PC-9 (cell line): Measurements from ENCODE around the gene ADPRM. TPM values are rescaled to one million over a fixed set of nuclear protein-coding genes. Genes with fewer than 3 reads are reported as not detected.
"Not testable (repeated sequence)": the region's sequence is repeated elsewhere in the genome, so short reads cannot be mapped to it uniquely, and the experiment has no call there.

Experiments
- BruUV-seq: library from RNA; stranded (reverse); fragments of 400-500 nt; replicated peaks from 2 replicates; lab custom pipeline; 2021; lab: Mats Ljungman, UMichigan
- CTCF ChIA-PET: fragments of 300-600 bp; sonication (Branson Sonifier 250); formaldehyde crosslinking; loops from one replicate; lab custom pipeline; 2022; ENCODE audit warnings: antibody characterized with exemption; lab: Charles Lee
- POLR2A ChIA-PET: fragments of 300-600 bp; sonication (Branson Sonifier 250); formaldehyde crosslinking; loops from one replicate; lab custom pipeline; 2022; ENCODE audit warnings: antibody characterized with exemption; ENCODE audit not compliant: unreplicated experiment; lab: Charles Lee
- DNase-seq, 2 experiments: peaks; one replicate each; pipeline versions ENCODE4 v3.0.0 to v3.0.0-alpha.2; 2015 to 2022; ENCODE audit warnings: mixed read lengths in 1 of 2
- H2AFZ ChIP-seq: fragments of 200-600 bp; sonication (generic); 2 replicates; pipeline ENCODE4 v1.8.1; 2017; ENCODE audit warnings: antibody characterized with exemption
- H3F3A ChIP-seq: fragments of 200-600 bp; sonication (generic); 2 replicates; pipeline ENCODE4 v1.8.1; 2017; ENCODE audit warnings: antibody characterized with exemption, mild to moderate bottlenecking, low read depth; ENCODE audit not compliant: insufficient read depth
- H3K27ac ChIP-seq: fragments of 200-600 bp; sonication (generic); 2 replicates; pipeline ENCODE4 v1.6.1; 2016; ENCODE audit warnings: mixed run types
- H3K27me3 ChIP-seq: fragments of 200-600 bp; sonication (generic); 2 replicates; pipeline ENCODE4 v1.6.1; 2016; ENCODE audit warnings: low read depth, mixed run types; ENCODE audit not compliant: insufficient read depth
- H3K36me3 ChIP-seq: fragments of 200-600 bp; sonication (generic); 2 replicates; pipeline ENCODE4 v1.6.1; 2016; ENCODE audit warnings: low read depth, mixed run types
- H3K4me1 ChIP-seq: fragments of 200-600 bp; sonication (generic); replicated peaks from 2 replicates; pipeline ENCODE4 v1.6.1; 2016; ENCODE audit warnings: mixed run types; ENCODE audit not compliant: insufficient read depth
- H3K4me2 ChIP-seq: fragments of 200-600 bp; sonication (generic); 2 replicates; pipeline ENCODE4 v1.6.1; 2017; ENCODE audit warnings: mixed run types
- H3K4me3 ChIP-seq: fragments of 200-600 bp; sonication (generic); 2 replicates; pipeline ENCODE4 v1.6.1; 2016; ENCODE audit warnings: mixed run types
- H3K79me2 ChIP-seq: fragments of 200-600 bp; sonication (generic); 2 replicates; pipeline ENCODE4 v1.6.1; 2017; ENCODE audit warnings: low read depth, mixed run types
- H3K9me2 ChIP-seq: fragments of 200-600 bp; sonication (generic); 2 replicates; pipeline ENCODE4 v1.8.1; 2017; ENCODE audit warnings: mild to moderate bottlenecking; ENCODE audit not compliant: insufficient read depth
- H3K9me3 ChIP-seq: fragments of 200-600 bp; sonication (generic); 2 replicates; pipeline ENCODE4 v1.8.1; 2016; ENCODE audit warnings: low read depth; ENCODE audit not compliant: insufficient read depth
- H4K20me1 ChIP-seq: fragments of 200-600 bp; sonication (generic); 2 replicates; pipeline ENCODE4 v1.8.1; 2017; ENCODE audit not compliant: insufficient read depth
- CTCF ChIP-seq: fragments of 200-600 bp; sonication (generic); conservative IDR thresholded peaks from 2 replicates; pipeline ENCODE4 v1.6.1; 2017; ENCODE audit warnings: mixed run types, antibody characterized with exemption, mild to moderate bottlenecking, moderate library complexity
- EZH2 ChIP-seq: fragments of 200-600 bp; sonication (generic); IDR thresholded peaks from 2 replicates; pipeline ENCODE4 v1.8.0; 2017; ENCODE audit warnings: antibody characterized with exemption, low read depth
- intact Hi-C: fragments of 100-400 bp; cut with micrococcal nuclease; formaldehyde crosslinking; loops from one replicate; pipeline ENCODE4 v1.10.0; 2022; ENCODE audit not compliant: unreplicated experiment
- total RNA-seq: library from RNA; stranded (reverse); gene quantifications from 2 replicates; pipeline ENCODE4 v1.2.3, GENCODE V29; 2021

The ADPRM gene
- total RNA-seq, 1 experiment from 2014 or later = 6.4 TPM

GRCh38 chr17:10727192-10727591, 29.8 kb downstream of the ADPRM start:
- intact Hi-C loops = no loop called here
- Histone ChIP-seq H3K4me1 (no peaks in the 10 kb centered on the region), H3K4me2 (no peak overlapping the region), H4K20me1 (no peaks in the 10 kb centered on the region), H3F3A (no peaks in the 10 kb centered on the region), H3K79me2 (no peaks in the 10 kb centered on the region), H3K9me3 (no peaks in the 10 kb centered on the region), H2AFZ (no peak overlapping the region), H3K27ac (no peak overlapping the region), H3K4me3 (no peak overlapping the region), H3K36me3 (no peaks in the 10 kb centered on the region), H3K27me3 (peaks cover 27% of the 10 kb centered on the region; the same call in 1 of the 2 replicates), H3K9me2 (no peaks in the 10 kb centered on the region)
- ChIA-PET CTCF (interaction anchor here (0.6 kb wide), 1 partner anchor 973 kb away, joined by 3 read pairs; no protein-coding TSS in a partner anchor), POLR2A (no interaction called here)
- DNase-seq = no peak
- TF ChIP-seq EZH2 (no peak), CTCF (no peak)
- BruUV-seq = no TSS peak

- Histone ChIP-seq H3K27me3 (peaks cover 35% of the 10 kb centered on the region), H3K27ac (no peak overlapping the region), H3K79me2 (no peaks in the 10 kb centered on the region), H3K9me2 (no peaks in the 10 kb centered on the region), H2AFZ (no peak overlapping the region), H4K20me1 (no peaks in the 10 kb centered on the region), H3F3A (no peaks in the 10 kb centered on the region), H3K4me2 (no peak overlapping the region), H3K9me3 (no peaks in the 10 kb centered on the region), H3K4me1 (no peaks in the 10 kb centered on the region), H3K4me3 (no peak overlapping the region), H3K36me3 (no peaks in the 10 kb centered on the region)
- POLR2A ChIA-PET = no interaction called here
- no TSS peak for BruUV-seq
- no peak for DNase-seq
- CTCF ChIA-PET = no interaction called here
- intact Hi-C loops = no loop called here
- TF ChIP-seq CTCF = no peak
- TF ChIP-seq EZH2 = no peak
These were observed 31.0 kb downstream of the ADPRM start for GRCh38 chr17:10728331-10728892.

GRCh38 chr17:10729334-10730193, 32.2 kb downstream of the ADPRM start, which contains the start of gene TMEM220:
TSS of gene TMEM220 (minus strand) at chr17:10730023. CDS start at chr17:10729851, 172 bp downstream.
- BruUV-seq = no TSS peak
- ChIA-PET CTCF (no interaction called here), POLR2A (no interaction called here)

GRCh38 chr17:10730247-10730646, 32.9 kb downstream of the ADPRM start:
- H3K27ac ChIP-seq, DNase-seq, H4K20me1 ChIP-seq, H3K4me1 ChIP-seq, POLR2A ChIA-PET, H3K9me3 ChIP-seq, H2AFZ ChIP-seq, H3K79me2 ChIP-seq, H3K4me3 ChIP-seq, H3F3A ChIP-seq, H3K9me2 ChIP-seq, BruUV-seq, H3K36me3 ChIP-seq, H3K4me2 ChIP-seq: not testable (repeated sequence)
- H3K27me3 ChIP-seq = peaks cover 35% of the 10 kb centered on the region
- CTCF ChIA-PET = interaction anchor here (0.5 kb wide), 1 partner anchor 55 kb away, joined by 4 read pairs; no protein-coding TSS in a partner anchor
- intact Hi-C loops = loop anchor here (10.0 kb wide), 1 partner anchor 1255 kb away; no protein-coding TSS in a partner anchor

More at GRCh38 chr17:10729334-10730193, 32.2 kb downstream of the ADPRM start, which contains the start of gene TMEM220:
- TF ChIP-seq EZH2 (no peak), CTCF (no peak)
- intact Hi-C loops = loop anchor here (10.0 kb wide), 1 partner anchor 1255 kb away; no protein-coding TSS in a partner anchor
- Histone ChIP-seq H3K27ac (no peak within 1 kb of the TSS), H3K27me3 (peaks cover 33% of the 10 kb centered on the region), H3K4me3 (no peak within 1 kb of the TSS), H3K4me2 (no peak within 1 kb of the TSS), H3K79me2 (no peaks in the 10 kb centered on the region), H3K9me2 (no peaks in the 10 kb centered on the region), H3K9me3 (no peaks in the 10 kb centered on the region), H2AFZ (no peak within 1 kb of the TSS), H3F3A (no peaks in the 10 kb centered on the region), H3K36me3 (no peaks in the 10 kb centered on the region), H3K4me1 (no peaks in the 10 kb centered on the region), H4K20me1 (no peaks in the 10 kb centered on the region)
- DNase-seq = no peak
